ENCODE measurements around the gene SH3PXD2A.

SH3PXD2A gene

DNA sequence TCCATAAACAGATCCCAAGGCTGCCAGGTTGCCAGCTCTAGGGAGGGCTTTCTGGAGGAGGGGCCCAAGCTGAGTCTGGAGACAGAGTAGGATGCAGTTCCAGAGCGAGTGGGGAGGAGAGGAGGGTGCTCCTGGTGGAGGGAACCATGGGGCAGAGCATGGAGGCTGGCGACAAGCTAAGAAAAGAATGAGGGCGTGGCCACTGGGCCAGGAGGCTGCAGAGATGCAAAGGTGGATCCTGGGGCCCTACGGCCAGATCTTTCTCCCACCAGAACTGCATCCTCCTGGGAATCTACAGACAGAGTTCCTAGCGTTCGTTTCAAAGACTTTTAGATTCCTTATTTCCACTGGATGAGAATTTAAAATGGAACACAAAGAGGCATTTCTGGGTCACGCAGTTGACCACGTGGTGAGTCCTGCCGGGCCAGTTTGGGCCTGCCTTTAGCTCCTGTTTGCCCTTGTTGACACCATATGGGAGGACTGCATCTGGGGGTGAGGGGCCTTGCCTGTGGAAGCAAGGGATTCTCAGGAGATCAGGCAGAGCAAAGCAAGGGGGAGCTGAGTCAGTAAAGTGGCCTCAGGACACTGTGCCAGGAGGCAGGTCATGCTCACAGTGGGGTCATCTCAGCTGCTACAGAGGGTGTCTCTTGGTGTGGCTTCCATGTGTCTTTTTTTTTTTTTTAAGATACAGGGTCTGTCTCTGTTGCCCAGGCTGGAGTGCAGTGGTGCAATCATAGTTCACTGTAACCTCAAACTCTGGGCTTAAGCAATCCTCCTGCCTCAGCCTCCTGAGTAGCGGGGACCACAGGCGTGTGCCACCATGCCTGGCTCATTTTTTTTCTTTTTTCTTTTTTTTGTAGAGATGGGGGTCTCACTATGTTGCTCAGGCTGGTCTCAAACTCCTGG, 137.8 kb downstream of the SH3PXD2A start:
- DNase-seq, result no peak

DNA sequence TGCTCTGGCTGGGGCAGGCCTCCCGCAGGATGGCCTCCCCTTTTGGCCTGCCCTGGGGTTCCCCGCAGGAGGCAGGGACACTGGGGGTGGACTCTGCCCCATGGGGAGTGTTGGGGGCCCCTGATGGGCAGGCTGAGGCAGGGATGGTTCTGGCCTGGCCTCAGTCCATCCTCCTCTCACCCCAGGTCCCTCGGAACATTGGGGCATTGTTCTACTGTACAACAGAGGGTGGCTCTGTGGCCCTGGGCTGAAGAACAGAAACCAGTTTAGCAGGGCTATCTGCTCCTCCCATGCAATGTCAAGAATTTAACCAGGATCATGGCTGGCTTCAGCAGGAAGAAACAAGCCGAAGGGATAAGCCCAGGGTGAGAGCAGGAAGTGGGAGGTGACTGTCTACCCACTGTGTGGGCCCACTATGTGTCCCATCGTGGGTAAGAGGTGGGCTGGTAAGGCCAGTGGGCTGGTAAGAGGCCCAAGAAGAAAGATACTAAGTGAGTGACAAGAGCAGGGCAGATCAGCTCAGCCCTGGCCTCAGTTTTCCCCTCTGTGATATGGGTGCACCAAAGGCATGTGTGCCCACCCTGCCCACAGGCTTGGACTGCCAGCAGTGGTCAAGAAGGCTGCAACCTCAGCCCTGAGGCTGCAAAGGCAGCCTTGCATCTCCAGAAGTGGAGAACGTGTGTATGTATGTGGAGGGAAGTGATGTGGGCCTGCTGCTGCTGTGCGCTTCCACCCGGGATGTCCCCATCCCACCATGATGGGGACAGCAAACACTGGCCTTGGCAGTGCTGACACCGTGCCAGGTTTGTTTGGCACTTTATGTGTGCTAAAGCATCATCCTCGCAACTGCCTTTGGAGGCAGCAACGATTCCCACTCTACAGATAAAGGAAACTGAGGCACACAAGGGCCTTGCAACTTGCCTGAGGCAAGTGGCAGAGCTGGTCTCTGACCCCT, 138.9 kb downstream of the SH3PXD2A start:
- DNase-seq, result no peak

DNA sequence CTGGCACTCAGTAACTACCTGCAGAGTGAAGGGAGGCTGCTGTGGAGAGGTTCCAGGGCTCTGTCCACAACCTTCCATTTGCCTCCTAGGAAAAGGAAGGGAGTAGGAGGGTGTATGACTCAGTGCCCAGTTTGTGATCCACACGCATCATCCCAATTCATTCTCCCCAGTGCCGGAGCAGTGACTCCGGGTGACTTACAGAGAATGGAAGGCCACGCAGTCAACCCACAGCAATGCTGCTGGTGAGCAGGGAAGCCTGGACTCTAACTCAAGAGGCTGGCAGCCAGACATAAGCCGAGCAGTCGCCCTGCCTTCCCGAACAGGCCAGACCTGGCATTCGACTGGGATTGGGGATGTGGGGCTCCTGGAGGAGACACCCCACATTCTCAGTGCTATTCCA, 139.9 kb downstream of the SH3PXD2A start:
- no peak for DNase-seq

DNA sequence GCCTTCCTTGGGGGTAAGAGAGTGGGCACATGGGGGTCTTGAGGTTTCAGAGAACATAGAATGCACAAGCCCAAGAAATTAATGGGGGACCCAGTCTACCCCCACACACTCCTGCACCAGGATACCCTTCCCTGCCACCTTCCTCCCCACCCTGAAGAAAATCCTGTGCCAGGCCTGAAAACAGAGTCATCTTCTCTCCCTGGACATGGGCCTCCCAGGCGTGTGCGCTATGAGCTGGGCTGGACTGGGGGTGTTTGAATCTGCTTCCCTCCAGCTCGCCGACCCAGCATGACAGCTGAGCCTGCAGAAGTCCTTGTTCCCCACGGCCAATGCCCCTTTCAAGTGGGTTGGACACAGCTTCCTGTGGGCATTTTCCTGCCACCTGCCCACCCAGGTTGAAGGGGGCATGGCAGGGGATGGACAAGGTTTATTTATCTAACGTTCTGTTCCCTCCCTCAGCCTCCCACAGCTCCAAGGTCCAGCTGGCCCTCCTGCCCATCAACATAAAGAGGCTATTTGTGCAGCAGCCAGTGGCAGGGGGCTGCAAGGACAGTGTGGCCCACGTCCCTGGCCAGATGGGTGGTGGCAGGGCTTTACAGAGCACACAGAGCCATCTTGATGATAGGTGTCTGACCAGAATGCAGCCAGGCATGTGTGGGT, 141.0 kb downstream of the SH3PXD2A start:
- no peak for DNase-seq

DNA sequence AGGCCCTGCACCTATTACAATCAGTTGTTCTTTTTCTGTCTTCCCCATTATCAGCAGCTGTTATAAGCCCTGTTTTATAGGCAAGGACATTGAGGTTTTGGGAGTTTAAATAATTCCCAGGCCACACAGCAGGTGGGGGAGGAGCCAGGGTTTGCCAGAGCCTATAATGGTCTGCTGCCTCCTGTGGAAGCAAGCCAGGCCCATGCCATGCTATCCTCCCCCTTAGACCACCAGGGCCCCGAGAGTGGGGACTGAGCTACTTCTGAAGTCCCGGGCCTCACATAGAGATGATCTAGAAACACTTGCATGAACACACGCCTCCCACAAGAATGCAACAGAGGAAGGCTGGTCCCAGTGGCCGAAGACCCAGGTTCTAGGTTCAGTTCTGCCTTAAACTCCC, 141.7 kb downstream of the SH3PXD2A start:
- no peak for DNase-seq

DNA sequence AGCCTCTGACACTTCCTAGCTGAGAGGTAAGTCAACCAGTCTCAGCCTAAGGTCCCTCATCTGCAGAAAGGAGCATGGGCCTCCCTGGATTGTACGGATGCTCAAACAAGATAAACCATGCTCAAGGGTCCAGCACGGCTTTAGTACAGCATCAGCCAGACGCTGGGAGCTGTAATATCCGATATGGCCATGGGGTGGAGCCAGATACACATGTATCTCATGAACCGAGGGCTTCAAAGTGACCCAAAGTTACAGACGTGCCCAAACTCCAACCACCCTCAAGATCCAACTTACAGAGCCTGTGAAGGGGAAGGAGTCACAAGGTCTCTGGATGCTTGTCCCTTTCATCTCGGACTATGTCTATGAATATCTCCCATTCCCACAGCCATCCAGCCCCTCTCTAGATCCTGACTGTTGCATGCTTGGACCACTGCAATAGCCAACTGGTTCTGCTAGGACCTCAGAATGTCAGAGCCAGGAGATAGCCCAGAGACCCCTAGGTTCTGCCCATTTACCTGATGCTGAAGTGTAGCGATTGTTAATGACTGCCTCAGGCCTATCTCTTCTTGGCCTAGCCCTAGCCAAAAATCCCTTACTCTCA, 142.4 kb downstream of the SH3PXD2A start:
- peak; percentile 87 for DNase-seq

DNA sequence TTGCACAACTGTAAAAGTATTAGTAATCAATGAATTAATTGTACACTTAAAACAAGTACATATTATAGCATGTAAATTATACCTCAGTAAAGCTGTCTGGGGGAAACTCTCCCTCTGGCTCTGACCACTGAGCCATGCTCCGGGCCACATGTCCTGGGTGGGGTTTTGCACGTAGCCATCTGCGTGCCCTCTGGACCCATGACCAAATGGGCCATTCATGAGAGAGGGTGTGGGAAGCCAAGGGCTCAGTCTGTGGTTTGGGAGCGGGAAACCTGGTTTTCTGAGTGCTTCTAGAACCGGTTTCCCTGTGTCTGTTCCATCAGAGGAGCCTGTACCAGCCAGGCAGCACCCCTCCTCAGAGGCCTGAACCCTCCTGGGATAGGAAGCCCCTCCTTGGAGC, 143.2 kb downstream of the SH3PXD2A start:
- DNase-seq, result no peak

DNA sequence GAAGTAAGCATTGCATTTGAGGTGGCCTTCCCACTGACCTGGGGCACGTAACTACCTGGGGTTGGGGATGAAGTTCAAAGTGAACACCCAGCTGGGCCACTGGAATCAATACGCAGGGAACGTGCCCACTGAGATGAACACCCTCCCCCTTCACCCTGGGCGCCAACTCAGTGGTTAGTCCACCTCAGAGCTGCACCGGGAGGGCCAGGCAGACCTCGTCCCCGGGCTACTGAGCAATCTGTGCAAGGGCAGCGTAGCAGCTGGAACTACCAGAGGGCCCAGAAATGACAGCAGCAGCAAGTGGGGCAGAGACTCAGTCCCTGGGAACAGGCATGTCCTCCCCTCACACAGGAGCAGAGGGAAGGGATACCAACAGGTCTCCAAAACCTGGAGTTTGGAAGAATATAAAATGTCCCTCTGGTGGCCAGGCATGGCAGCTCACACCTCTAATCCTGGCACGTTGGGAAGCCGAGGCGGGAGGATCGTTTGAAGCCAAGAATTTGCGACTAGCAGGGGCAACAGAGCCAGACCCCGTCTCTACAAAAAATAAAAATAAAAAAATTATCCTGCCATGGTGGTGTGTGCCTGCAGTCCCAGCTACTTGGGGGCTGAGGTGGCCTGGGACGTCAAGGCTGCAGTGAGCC, 143.9 kb downstream of the SH3PXD2A start:
- DNase-seq, result no peak

DNA sequence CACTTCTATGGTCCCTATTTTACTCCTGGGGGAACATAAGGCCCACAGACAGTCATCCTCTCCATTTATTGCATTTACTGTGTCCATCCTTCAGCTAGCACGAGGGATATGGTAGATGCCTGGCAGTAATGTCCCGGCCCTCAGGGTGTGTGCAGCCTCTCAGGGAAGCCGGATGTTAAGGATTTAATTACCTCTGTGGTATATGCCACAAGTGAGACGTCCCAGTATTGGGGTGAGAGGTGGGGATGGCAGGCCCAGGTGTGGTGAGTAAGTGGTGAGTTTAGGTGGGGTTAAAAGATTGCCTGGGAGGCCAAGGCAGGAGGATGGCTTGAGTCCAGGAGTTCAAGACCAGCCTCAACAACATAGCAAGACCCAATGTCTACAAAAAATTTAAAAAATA, 144.9 kb downstream of the SH3PXD2A start:
- DNase-seq, result no peak

DNA sequence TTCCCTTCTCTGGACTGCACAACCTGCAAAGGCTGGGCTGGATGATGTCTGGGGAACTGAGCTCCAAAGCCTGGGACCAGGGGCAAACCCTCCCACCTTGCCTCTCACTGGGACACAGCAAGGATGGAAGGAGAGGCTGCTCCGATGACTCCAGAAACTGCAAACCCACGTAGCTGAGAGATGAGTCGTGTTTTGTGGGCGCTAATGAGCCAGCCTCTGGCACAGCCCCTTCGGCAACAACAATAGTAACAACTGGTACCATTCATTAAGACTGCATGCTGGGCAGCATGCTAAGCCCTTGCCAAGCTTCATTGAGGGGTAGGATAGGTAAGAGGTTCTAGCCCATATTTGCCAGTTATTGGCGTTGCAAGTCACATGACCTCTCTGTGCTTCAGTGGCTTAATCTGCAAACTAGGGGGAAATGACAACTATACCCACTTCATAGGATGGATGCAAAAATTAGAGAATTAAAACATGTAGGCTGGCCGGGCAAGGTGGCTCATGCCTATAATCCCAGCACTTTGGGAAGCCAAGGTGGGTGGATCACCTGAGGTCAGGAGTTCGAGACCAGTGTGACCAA, 145.9 kb downstream of the SH3PXD2A start:
- DNase-seq, result no peak

DNA sequence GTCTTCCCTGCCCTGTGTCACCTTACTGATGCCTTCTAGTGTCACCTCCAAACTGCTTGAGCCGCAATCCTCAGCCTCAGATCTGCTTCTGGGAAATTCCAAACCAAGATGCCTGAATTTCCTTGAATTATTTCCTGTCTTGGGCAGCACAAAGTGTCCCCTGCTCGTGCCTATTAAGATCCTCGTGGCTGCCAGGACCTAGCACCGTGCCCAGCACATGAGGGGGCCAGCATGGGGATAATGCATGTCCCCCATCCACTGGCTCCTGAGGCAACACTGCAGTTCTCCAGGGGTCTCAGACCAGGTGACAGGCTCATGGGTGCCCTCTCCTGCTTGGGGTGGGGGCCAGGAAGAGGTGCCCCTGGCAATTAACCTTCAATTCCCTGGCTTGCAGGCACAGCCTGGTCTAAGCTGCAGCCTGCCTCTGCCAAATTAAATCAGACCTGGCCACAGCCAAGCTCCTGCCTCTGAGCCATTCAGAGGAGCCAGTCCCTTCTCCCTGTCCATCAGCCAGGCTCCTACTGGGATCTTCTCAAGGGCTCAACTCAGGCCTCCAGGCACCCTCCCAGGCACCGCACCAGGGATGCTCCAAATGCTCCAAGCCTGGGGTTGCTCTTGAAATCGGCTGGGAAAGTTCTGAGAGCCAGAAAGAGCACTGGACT, 146.6 kb downstream of the SH3PXD2A start:
- DNase-seq, result no peak

DNA sequence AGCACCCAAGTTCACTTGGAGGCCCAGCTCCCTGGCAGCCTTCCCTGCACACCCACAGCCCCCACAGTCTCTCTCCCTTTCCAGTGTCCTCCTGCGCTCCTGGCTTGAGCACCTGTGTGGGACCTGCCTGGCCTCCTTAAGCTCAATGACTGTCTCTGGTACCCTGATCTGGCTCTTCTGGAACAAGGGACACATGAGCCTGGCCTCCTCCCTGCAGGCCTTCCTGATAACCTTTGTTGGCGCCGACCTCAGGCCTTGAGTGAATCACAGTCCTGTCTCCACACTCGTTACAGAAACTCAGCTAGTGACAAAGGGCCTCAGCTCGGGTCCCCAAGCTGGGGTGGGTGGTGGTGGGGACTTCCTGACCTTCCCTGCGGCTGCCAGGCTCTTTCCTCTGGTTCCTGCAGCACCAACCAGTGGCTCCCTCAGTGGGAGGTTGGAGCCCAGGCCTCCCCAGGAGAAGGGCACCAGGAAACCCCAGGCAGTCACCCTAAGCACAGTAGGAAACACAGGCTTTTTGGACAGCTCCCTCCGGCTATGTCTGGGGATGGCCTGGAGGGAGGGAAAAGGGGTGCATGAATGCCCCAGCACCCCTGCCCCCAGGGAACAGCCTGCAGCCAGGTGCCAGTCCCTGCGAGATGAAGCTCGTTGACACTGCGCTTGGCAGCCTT, 147.3 kb downstream of the SH3PXD2A start:
- no peak for DNase-seq

DNA sequence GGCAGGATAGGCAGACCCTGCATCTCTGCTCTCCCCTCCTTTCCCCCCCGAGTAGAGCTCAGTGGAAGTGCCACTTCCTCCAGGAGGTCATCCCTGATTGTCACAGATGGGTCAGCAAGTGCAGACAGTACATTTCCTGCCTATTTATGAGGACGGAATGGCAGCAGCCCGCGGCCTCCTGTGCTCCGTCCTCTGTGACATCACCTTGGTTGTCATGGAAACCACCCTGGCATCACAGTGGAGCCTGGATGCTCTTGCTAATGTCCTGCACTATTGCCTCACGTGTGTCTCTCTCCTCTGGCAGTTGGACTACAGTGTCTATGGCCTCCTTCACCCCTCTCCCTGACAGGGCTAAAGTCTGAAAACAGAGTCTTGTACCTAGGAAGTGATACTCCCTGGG, 148.6 kb downstream of the SH3PXD2A start:
- DNase-seq, result no peak

DNA sequence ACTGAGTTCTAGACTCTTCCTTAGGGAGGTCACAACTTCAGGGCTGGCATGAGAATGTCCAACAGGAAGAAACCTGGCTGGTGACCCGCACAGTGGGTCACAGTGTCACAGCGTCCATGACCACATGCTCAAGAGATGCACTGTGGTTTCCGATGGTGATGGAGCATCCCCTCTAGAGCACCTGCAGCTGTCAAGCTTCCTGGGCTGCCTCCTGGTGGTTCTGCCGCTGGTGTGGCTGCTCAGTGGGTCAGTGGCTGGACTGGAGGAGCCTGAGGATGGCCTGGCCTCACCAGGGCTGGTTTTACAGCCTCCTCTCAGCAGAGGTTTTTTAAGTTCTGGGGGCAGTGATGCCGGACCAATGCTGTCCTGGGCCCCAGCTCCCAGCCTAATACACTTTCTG, 149.3 kb downstream of the SH3PXD2A start:
- no peak for DNase-seq

DNA sequence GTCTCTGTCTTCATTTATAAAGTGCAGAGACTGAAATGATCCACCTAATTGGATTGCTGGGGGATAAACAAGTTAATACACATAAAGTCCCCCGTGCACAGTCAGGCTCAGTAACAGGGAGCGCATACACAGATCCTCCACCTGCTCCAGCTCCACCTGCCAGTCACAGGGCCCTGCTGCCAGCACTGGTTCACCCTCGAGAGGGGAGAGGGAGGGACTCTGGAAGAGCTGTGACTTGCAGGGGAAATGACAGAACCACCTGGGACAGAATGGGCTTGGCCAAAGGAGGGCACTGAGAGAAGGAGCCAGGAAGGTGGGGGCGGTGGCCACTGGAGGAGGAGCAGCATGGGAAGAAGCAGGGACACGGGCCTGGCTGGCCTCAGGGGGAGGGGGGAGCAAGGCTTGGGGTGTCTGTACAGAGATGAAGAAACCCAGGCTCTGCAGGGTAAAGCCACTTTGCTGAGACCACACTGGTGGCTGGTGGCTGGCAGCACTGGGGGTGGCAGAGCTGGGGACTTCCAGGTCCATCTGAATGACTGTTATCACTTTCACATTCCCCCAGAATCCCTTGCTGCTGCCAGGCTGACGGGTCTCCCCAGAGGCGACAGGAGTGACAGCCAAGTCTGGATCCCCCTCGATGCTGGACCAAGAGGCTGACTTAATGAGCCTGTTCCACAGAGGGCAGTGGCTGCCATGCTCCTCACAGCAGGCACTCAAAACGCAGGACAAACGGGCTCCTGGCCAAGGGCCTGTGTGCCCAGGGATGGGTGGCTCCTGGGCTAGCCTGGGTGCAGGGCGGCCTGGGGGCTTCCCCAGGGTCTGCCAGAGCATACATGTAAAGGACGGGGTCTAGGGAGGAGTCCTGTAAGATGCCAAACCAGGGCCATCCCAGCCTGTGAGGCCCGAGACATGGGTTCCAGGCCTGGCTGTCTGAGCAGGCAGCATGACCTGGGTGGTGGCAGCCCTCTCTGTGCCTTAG, 151.1 kb downstream of the SH3PXD2A start:
- DNase-seq, result no peak

DNA sequence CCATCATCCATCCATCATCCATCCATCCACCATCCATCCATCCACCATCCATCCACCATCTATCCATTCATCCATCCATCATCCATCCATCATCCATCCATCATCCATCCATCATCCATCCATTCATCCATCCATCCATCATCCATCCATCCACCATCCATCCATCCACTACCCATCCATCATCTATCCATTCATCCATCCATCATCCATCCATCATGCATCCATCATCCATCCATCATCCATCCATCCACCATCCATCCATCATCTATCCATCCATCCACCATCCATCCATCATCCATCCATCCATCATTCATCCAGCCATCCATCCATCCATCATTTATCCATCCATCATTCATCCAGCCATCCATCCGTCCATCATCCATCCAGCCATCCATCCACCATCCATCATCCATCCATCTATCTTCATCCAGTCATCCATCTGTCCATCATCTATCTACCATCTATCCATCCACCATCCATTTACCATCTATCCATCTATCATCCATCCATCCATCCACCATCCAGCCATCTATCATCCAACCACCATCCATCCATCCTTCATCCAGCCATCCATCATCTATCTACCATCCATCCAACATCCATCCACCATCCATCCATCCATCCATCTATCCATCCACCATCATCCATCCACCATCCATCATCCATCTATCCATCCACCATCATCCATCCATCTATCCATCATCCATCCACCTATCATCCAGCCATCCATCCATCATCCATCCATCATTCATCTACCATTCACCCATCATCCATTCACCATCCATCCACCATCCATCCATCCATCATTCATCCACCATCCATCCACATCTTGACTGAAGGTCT, 153.8 kb downstream of the SH3PXD2A start:
- no peak for DNase-seq

DNA sequence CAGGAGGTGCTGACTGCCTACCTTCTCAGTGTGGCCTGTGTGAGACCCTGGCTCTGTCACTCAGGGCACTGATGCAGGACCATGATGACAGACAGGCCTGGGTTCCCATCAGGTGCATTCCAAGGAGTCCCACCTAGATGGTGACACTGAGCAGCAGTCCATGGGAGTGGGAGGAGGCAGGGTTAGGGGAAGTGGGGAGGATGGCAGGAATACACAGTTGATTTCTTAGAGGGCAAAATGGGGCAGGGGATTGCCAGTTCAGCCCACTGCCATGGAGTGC, 155.0 kb downstream of the SH3PXD2A start:
- DNase-seq, result no peak

DNA sequence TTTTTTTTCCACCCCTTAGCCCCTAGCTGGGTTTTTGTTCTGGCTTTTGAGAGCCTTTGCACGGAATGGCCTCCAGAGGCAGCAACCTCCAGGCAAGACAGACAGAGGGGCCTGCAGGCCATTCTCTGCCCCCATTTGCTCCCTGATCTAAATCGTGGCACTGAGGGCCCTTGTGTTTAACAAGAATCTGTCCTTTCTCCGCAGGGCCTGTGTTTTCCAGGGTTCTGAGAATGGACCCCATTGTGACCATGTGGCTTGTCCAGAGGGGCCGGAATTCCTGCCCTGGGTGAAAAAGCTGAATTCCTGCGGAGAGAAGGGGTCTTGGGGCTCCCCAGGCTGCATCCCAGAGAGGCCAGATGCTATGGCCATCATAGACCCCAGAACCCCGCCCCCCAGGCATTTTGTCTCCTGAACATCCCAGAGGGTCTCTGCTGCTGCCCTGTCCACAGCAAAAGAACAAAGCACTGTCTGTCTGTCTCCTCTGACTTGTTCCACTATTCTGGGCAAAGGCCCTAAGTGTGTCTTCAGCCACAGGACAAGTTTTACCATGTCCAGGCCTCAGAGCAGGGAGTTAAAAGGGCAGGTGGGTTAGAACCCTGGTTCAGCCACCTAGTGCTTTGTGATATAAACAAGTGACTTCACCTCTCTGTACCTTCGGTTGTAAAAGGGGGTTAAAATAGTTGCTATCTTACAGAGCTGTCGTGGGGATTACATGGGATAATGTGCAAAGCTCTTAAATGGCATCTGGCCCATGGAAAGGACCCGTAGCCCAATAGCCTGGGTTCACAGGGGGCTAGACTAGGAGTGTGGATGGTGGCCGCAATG, 155.6 kb downstream of the SH3PXD2A start:
- DNase-seq, result no peak

Measured in femur (tissue), 1 donor.